Stimulated activated CD4-positive, alpha-beta T cell treated with anti-CD3 and anti-CD28 coated beads, TNF-alpha, amount 100 ng/mL, for 24 hours (primary cell): ENCODE results near the gene PPP1R8.
"Not testable (repeated sequence)": the region's sequence is repeated elsewhere in the genome, so short reads cannot be mapped to it uniquely, and the experiment has no call there.

Source experiments
- DNase-seq, 3 experiments: peaks; one replicate each; pipeline ENCODE4 v3.0.0-alpha.2; 2020; ENCODE audit warnings: low read depth in 3 of 3

Gene PPP1R8

DNA sequence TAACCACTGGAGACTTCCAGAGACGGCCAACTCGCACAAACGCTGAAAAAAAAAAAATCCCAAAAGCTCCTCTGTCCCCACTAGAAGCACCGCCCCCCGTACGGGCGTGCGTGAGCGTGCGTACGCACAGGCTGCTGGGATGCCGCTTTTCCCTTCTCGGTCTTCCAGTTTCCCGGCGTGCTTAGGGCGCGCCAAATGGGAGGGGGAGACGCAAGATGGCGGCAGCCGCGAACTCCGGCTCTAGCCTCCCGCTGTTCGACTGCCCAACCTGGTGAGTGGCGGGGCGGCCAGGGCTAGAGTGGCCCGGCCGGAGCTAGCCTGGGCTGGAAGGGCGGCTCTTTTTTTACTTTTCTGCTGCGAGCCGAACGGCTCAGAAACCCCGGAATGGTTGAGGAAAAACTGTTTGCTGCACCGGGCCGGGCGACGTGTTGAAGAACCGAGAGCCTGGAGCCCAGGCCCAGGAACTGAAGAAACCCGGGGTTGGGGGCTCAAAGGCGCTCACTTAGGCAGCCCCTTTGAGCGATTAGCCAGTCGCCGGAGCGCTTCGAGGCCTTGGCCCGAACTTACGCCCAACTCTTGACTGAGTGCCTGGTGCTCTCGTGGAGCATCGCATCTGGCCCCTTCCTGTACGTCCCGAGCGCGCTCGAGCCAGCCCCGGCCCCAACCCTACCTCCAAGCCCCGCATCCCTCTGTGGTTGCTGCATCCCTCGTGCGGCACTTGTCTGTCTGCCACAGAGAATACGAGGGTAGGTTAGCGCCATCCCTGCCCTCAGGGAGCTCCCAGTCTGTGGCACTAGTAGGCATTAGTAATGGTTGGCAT, at the start of gene PPP1R8:
PPP1R8 (plus strand) TSS at position 162 of the 820 bp plus-strand sequence; CDS start at position 216, 54 bp downstream.
- DNase-seq: peak; percentile 81 to 92 (median 82)

DNA sequence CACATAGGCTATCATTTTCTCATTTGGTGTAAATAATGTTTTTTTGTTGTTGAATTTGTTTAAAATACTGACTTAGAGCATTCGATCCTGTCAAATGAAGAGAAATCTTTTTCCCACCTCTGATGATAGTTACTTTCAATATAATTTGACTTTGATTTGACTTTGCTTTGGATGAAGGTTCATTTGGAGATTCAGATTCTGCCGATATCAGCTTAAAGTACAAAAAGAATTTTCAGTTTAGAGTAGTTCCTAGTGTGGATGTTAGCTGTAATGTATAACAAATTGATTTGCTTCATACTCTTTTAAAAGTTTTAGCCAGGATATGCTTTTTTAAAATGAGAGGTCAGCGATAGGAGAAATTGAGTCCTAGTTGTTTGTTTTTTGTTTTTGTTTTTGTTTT, 47.6 kb upstream of the PPP1R8 start:
- DNase-seq: no peak

- no peak for DNase-seq
Measured at GRCh38 chr1:27784700-27785099, 45.9 kb upstream of the PPP1R8 start.

DNA sequence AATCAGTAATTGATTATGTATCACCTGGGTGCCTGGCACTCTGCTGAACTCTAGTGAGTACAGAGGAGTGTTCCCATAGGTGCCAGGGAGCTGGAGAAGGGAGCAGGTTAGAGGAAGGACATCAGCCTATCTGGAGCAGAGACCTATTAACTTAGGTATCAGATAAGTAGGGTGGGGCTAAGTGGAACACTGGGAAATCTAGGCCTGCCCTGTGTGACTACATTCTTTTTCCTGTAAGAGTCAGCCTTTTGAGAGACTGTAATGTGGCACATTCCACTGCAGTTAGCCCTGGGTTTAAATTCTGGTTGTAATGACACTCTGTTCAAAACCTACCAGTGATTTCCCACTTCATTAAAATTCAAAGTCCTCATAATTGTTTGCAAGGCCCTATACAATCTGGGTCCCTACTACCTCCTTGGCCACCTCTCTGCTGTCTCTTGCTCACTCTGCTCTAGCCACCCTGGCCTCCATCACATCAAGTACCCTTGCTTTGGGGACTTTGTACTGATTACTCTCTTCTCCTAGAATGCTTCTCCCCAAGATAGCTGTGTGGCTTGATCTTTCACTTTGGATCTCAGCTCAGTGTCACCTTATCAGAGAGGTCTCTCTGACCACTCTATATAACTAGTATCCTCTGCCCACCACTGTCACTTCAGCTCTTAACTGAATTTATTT, 44.7 kb upstream of the PPP1R8 start:
- DNase-seq: no peak

- DNase-seq: no peak
Measured at GRCh38 chr1:27787895-27788294, 42.7 kb upstream of the PPP1R8 start.

- DNase-seq: no peak
Measured at GRCh38 chr1:27789540-27790041, 41.0 kb upstream of the PPP1R8 start.

DNA sequence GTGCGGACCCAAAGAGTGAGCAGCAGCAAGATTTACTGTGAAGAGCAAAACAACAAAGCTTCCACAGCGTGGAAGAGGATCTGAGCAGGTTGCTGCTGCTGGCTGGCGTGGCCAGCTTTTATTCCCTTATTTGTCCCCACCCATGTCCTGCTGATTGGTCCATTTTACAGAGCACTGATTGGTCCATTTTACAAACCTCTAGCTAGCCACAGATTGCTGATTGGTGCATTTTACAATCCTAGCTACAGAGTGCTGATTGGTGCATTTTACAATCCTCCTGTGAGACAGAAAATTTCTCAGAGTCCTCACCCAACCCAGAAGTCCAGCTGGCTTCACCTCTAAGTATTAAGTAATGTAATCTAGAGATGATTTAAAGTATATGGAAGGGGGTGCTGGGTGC, 40.3 kb upstream of the PPP1R8 start:
- not testable (repeated sequence) for DNase-seq

GRCh38 chr1:27795601-27796000, 35.0 kb upstream of the PPP1R8 start:
- no peak for DNase-seq

DNA sequence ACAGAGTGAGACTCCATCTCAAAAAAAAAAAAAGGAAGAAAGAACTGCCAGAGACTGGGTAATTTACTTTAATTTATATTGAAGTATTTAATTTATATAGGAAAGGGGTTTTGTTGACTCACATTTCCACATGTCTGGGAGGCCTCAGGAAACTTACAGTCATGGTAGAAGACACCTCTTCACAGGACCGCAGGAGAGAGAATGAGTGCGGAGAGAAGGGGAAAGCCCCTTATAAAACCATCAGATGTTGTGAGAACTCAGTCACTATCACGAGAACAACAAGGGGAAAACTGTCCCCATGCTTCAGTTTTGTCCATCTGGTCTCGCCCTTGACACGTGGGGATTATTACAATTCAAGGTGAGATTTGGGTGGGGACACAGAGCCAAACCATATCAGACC, 25.8 kb upstream of the PPP1R8 start:
- DNase-seq: no peak

DNA sequence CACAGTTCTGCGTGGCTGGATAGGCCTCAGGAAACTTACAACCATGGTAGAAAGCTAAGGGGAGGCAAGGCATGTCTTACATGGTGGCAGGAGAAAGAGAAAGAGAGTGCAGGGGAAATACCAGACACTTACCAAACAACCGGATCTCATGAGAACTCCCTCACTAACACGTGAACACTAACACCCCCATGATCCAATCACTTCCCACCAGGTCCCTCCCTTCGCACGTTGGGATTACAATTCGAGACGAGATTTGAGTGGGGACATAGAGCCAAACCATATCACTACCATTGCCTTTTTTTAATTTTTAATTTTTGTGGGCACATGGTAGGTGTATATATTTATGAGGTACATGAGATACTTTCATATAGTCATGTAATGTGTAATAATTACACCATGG, 23.8 kb upstream of the PPP1R8 start:
- DNase-seq: no peak

GRCh38 chr1:27807385-27807784, 23.2 kb upstream of the PPP1R8 start:
- DNase-seq: no peak

GRCh38 chr1:27808131-27808530, 22.5 kb upstream of the PPP1R8 start:
- DNase-seq: not testable (repeated sequence)

DNA sequence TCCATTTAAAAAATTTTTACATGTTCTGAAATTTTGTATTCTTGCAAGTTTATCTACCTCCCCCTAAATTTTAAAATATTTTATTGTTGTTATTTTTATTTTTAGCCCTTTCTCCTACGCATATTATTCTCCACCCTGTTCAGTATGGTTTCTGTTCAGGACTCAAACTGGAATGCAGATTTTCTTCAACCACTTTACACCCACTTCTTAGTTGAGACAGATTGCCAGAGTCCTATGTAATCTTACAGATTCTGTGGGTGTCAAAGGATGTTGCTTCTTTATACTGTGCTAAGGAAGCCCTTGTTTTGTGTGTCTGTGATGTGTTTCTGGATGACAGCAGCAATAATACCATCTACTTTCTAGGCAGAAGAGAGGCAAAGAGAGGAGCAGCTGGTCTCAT, 20.7 kb upstream of the PPP1R8 start:
- DNase-seq: no peak

GRCh38 chr1:27811741-27812500, 18.7 kb upstream of the PPP1R8 start:
- DNase-seq: no peak

DNA sequence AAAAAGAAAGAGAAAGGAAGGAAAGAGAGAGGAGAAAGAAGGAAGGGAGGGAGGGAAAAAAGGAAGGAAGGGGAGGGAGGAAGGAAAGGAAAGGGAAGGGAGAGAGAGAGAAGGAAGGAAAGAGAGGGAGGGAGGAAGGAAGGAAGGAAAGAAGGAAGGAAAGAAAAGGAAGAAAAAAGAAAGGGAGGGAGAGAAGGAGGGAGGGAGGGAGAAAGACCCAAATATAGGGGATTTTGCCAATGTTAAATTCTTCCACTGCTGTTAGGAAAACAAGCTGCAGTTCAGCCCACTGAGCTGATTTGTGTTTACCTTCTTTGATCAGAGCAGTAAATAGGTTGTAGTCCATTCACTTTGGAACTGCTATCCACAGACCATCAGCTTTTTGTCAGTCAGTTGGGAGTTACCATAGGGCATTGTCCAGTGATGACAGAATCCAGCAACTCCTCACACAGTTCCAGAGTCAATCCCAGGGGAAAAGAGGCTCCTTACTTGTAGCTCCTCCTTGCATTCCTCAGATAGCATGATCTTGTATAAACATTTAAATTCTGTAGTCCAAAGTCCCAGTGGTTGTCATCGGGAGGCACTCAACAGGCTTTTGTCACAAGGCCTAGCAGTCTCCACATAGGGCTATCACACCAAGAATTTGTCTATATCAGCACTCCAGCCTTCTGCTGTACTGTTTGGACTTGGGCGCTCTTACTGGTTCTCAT, 13.5 kb upstream of the PPP1R8 start:
- DNase-seq: no peak

DNA sequence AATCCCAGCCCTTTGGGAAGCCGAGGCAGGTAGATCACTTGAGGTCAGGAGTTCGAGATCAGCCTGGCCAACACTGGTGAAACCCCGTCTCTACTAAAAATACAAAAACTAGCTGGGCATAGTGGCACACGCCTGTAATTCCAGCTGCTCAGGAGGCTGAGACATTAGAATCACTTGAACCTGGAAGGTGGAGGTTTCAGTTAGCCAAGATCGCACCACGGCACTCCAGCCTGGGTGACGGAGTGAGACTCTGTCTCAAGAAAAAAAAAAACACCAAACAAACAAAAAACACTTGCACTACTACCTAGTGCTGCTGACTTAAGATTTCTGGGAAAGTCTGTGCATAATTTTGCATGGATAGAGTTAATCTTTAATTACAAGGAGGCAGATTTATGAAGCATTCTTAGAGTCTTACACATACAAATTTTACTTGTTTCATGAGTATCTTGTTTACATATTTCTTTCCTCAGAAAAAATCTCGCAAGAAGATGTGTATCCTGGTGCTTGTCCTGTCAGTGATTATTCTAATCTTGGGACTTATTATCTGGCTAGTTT, 8.7 kb upstream of the PPP1R8 start:
- DNase-seq: no peak

GRCh38 chr1:27823784-27824183, 6.8 kb upstream of the PPP1R8 start:
- DNase-seq: no peak

- no peak for DNase-seq
Measured at GRCh38 chr1:27824411-27824810, 6.2 kb upstream of the PPP1R8 start.

DNA sequence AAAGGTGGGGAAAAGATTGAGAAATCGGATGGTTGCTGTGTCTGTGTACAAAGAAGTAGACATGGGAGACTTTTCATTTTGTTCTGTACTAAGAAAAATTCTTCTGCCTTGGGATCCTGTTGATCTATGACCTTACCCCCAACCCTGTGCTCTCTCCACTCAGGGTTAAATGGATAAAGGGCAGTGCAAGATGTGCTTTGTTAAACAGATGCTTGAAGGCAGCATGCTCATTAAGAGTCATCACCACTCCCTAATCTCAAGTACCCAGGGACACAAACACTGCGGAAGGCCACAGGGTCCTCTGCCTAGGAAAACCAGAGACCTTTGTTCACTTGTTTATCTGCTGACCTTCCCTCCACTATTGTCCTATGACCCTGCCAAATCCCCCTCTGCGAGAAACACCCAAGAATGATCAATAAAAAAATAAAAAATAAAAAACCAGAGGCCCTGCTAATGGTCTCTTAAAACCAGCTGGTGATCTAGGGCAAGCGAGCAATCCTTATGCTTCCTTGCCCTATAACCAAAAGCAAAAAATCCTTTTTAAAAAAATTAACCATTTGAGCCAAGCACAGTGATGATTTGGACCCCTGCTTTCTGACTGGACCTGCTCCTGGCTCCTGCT, 1.1 kb upstream of the PPP1R8 start:
- DNase-seq: not testable (repeated sequence)

DNA sequence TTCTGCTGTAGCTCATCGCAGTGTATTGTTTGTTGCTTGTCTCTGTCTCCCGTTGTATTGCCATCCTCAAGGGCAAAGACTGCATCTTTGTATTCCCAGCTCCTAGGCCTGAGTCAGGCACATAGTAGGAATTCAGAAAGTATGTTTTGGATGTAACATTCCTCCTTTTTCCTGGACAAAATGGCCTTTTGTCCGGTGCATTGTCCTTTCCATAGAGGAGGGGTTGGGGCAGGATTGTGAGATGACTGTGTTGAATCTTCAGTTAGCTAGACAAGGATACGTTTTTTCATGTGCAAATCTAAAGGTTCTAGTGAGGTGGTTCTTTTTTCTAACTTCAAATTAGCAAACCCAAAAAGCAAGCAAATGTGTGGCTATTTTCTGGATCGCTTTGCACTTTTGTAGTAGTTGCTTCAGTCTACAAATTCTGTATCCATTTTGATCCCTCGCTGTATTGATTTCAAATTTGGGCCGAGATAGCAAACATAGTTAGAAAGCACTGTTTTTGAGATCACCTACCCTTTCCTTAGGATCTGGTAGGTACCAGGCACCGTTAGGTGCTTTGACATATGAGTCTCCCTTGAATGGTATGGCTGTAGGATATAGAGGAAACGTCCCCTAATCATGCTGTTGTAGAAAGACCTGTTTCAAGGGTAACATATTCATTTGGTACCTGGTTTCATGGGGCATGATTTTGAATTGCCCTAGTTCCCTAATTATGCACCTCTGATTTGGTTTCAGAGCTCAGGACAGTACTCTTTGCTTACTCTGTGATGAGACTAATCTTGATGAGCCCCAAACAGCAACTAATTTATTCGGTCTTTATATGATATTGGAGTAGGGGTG, 1.2 kb downstream of the PPP1R8 start:
- DNase-seq: no peak
